ENCODE results near the gene UTP11.
A peak's percentile ranks its signal among the peaks of the same experiment; 100 is the strongest.

The UTP11 gene

GRCh38 chr1:38014724-38015424 is 2.3 kb downstream of the UTP11 start:
- Mint-ChIP-seq H3K27me3 (no peaks in the 10 kb centered on the region), H3K9me3 (ENCODE audit: low read depth) (no peaks in the 10 kb centered on the region), H3K36me3 (peaks cover 3% of the 10 kb centered on the region), H3K4me1 (ENCODE audit: low read depth) (peaks cover 49% of the 10 kb centered on the region), H3K4me3 (peak overlapping the region; percentile 97), H3K27ac (peak overlapping the region; percentile 16)

DNA sequence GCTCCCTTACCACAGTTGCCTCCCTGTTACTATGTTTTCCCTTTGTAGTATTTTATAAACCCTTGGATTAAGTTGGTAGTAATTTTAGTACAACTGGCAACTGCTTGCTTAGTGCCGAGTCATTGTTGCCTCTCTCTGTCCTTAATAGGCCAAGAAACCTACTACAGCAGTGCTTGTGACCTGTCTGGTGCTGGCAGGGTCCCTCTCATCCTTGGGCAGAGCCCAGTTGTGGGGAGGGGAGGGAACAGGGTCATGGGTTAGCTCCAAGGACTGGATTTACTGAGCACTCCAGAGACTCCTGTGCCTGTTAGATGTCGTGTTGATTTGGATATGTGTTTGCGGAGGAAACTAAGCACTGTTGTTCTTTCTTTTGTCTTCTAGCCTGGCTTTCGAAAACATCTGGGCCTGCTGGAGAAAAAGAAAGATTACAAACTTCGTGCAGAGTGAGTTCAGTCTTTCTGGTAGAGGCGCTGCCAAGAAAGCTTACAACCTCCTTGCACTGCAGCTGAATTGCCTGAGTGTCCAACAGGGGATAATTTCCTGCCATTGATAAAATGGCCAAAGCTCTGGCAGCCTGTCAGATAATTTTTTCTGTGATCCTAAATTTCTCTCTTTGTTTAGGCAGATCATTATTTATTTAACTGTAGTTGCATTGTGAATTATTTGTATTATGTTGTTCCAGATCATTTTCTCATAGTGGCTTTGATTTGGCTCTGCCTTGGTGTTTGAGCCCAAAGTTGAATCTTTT is 3.6 kb downstream of the UTP11 start:
- H3K27ac Mint-ChIP-seq: peak overlapping the region; percentile 86
- no peak overlapping the region for H3K4me3 Mint-ChIP-seq
- H3K27me3 Mint-ChIP-seq: no peaks in the 10 kb centered on the region
- no peaks in the 10 kb centered on the region for H3K9me3 Mint-ChIP-seq (ENCODE audit: low read depth)
- peaks cover 42% of the 10 kb centered on the region for H3K4me1 Mint-ChIP-seq (ENCODE audit: low read depth)
- H3K36me3 Mint-ChIP-seq: peaks cover 3% of the 10 kb centered on the region

DNA sequence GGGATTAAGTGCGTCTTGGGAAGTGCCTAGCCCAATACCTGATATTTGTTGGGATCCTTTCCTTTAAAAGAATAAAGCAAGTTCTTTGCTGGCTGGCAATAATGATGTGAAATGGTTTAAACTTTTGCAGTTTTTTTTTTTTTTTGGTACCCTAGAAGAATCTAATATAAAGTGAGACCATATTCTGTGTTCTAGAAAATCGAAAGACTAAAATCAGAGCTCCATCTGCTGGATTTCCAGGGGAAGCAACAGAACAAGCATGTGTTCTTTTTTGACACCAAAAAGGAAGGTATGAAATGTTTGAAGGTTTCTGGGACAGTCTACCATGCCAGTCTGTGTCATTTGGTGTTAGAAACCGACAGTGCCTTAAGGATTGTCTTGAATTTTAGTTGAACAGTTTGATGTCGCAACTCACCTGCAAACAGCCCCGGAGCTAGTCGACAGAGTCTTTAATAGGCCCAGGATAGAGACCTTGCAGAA is 6.4 kb downstream of the UTP11 start:
- Mint-ChIP-seq H3K4me1 (ENCODE audit: low read depth) (peaks cover 24% of the 10 kb centered on the region), H3K36me3 (peaks cover 2% of the 10 kb centered on the region), H3K27me3 (no peaks in the 10 kb centered on the region), H3K27ac (no peak overlapping the region), H3K9me3 (ENCODE audit: low read depth) (no peaks in the 10 kb centered on the region), H3K4me3 (no peak overlapping the region)

DNA sequence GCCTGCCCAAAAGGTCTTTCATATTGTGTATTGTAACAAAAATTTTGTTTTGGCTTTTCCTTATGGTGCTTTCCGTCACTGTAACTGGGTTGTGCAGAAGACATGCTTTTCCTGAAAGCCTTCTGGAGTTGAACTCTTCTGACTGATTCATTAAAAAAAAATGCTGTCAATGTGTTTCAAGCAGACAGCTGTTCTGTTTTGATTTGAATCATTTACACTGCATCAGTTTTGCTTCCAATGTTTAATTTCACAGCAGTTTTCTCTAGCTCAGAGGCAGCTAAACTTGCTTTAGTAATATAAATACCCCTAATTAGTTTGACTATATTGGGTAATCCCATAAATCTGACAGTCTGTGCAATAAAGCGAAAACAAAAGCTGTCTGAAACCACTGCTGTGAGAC is 7.9 kb downstream of the UTP11 start:
- Mint-ChIP-seq H3K27me3 (no peaks in the 10 kb centered on the region), H3K36me3 (peaks cover 2% of the 10 kb centered on the region)

GRCh38 chr1:38021969-38022368 is 9.4 kb downstream of the UTP11 start:
- H3K36me3 Mint-ChIP-seq: peaks cover 2% of the 10 kb centered on the region
- no peaks in the 10 kb centered on the region for H3K9me3 Mint-ChIP-seq (ENCODE audit: low read depth)
- H3K27ac Mint-ChIP-seq: no peak overlapping the region
- H3K27me3 Mint-ChIP-seq: no peaks in the 10 kb centered on the region
- H3K4me1 Mint-ChIP-seq (ENCODE audit: low read depth): peaks cover 10% of the 10 kb centered on the region
- H3K4me3 Mint-ChIP-seq: no peak overlapping the region

More for the DNA sequence above, 7.9 kb downstream of the UTP11 start:
- Mint-ChIP-seq H3K9me3 (ENCODE audit: low read depth) (no peaks in the 10 kb centered on the region), H3K4me3 (no peak overlapping the region), H3K4me1 (ENCODE audit: low read depth) (peaks cover 13% of the 10 kb centered on the region), H3K27ac (no peak overlapping the region)

DNA sequence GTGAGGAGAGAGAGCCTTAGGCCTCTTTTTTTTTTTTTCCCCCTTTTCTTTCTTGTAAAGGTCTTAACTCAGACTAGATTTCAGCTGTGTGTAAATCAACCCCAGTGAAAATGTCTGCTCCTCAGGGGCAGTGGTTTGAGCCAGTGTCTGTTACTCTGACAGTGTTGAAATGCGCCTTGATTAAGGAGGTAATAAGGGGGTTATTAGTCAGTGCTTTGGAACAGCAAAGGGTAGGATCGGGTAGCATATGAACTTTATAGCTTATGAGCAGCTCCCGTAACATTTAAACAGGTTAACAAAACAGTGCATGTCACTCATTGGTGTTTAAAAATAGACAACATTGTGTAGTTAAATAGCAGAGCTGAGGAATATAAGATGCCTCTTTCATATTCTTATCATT is 10.3 kb downstream of the UTP11 start:
- Mint-ChIP-seq H3K27me3 (no peaks in the 10 kb centered on the region), H3K36me3 (peaks cover 2% of the 10 kb centered on the region), H3K27ac (no peak overlapping the region), H3K9me3 (ENCODE audit: low read depth) (no peaks in the 10 kb centered on the region), H3K4me1 (ENCODE audit: low read depth) (peaks cover 19% of the 10 kb centered on the region), H3K4me3 (no peak overlapping the region)

- Mint-ChIP-seq H3K4me1 (ENCODE audit: low read depth) (peaks cover 35% of the 10 kb centered on the region), H3K4me3 (no peak overlapping the region), H3K27ac (no peak overlapping the region), H3K27me3 (no peaks in the 10 kb centered on the region), H3K9me3 (ENCODE audit: low read depth) (no peaks in the 10 kb centered on the region), H3K36me3 (peaks cover 2% of the 10 kb centered on the region)
These were observed 12.7 kb downstream of the UTP11 start for GRCh38 chr1:38025233-38025632.

- Mint-ChIP-seq H3K36me3 (peaks cover 2% of the 10 kb centered on the region), H3K9me3 (ENCODE audit: low read depth) (no peaks in the 10 kb centered on the region), H3K27ac (no peak overlapping the region), H3K27me3 (no peaks in the 10 kb centered on the region), H3K4me1 (ENCODE audit: low read depth) (peaks cover 40% of the 10 kb centered on the region), H3K4me3 (no peak overlapping the region)
These were observed 13.1 kb downstream of the UTP11 start for GRCh38 chr1:38025664-38026063.

GRCh38 chr1:38026592-38027200 is 14.2 kb downstream of the UTP11 start:
- no peaks in the 10 kb centered on the region for H3K27me3 Mint-ChIP-seq
- peaks cover 2% of the 10 kb centered on the region for H3K36me3 Mint-ChIP-seq
- H3K27ac Mint-ChIP-seq: no peak overlapping the region
- no peaks in the 10 kb centered on the region for H3K9me3 Mint-ChIP-seq (ENCODE audit: low read depth)
- H3K4me3 Mint-ChIP-seq: no peak overlapping the region
- peaks cover 48% of the 10 kb centered on the region for H3K4me1 Mint-ChIP-seq (ENCODE audit: low read depth)

DNA sequence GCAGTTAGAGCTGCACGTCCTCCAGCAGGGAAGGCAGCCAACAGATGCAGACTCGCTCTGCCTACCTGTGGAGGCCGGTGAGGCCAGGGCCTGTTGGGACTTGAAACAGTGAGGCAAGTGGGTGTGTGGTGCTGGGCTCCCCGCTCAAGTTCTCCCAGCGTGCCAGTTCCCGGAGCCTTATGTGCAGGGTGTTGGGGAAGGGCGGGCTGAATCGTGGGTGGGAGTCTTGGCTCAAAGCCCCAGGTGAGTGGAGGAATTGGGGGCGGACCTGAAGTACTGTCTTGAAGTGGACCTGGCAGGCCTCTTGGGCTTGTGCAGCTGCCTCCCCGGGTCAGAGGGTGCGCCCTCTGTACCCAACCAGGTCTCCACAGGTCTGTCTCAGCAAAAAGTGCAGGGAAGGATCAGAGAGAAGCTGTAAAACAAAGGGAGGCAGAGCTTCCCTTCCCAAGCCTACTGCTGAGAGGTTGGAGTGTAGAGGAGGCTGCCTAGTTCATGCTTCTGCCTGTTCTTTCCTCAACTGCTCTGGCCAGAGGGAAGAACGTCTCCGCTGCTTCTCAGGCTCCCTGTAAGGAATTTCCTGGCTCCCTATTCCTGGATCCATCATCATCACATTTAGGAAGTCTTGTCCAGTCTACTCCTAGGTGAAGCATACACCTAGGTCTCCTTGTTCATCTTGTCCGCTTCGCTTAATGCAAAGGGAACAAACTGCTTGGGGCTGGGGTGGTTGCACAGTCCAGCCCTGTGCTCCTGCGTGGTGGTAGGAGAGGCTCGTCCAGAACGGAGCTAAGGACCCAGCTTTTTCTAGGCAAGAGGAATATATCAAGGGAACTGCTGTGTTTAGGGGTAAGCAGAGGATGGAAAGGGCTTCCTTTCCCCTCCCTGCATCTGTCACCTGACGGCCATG is 14.9 kb downstream of the UTP11 start:
- Mint-ChIP-seq H3K4me1 (ENCODE audit: low read depth) (peaks cover 50% of the 10 kb centered on the region), H3K27ac (peak overlapping the region; percentile 95), H3K4me3 (peak overlapping the region; percentile 38)

DNA sequence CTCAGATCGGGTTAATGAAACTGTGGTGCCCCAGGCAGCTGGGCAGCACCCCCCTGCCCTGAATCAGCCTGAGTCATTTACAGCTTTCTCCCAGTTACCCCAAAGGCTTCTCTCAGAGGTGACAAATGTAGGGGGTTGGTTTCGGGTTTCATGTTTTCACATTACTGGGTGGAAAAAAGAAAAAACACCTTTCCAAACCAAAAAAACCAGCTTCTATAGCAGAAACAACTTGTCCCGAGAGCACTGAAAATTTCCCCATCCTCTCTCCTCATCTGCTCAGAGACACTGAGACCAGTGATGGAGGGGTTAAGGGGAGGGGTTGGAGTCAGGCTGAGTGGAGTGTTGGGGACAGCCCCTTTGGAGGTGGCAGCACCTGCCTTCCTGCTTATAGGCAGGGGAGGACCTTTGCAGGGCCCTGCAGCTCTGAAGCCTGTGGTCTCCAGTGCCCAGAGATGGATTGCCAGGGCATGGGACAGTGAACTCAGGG is 15.6 kb downstream of the UTP11 start:
- Mint-ChIP-seq H3K36me3 (no peaks in the 10 kb centered on the region), H3K27ac (peak overlapping the region; percentile 95), H3K4me1 (ENCODE audit: low read depth) (peaks cover 50% of the 10 kb centered on the region), H3K27me3 (no peaks in the 10 kb centered on the region), H3K4me3 (peak overlapping the region; percentile 72), H3K9me3 (ENCODE audit: low read depth) (no peaks in the 10 kb centered on the region)

More for the DNA sequence above, 14.9 kb downstream of the UTP11 start:
- no peaks in the 10 kb centered on the region for H3K27me3 Mint-ChIP-seq
- no peaks in the 10 kb centered on the region for H3K36me3 Mint-ChIP-seq
- no peaks in the 10 kb centered on the region for H3K9me3 Mint-ChIP-seq (ENCODE audit: low read depth)

DNA sequence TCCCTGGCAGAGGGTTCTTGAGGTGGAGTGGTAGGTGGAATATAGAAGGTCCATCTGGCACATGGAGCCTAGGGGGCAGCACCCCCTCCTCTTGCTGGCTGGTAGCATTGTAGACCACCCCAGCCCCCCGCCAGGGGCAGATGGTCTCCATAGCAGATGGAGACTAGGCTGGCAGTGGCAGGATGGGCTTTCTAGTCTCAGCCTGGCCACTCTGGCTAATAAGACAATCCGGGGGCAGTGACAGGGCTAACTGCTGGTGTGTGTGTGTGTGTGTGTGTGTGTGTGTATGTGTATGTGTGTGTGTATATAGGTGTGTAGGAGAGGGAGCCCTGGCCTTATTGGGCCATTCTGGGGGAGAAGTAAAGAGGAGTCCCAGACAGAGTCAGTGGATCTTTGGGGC is 16.1 kb downstream of the UTP11 start:
- H3K4me1 Mint-ChIP-seq (ENCODE audit: low read depth): peaks cover 50% of the 10 kb centered on the region
- no peaks in the 10 kb centered on the region for H3K36me3 Mint-ChIP-seq
- no peaks in the 10 kb centered on the region for H3K27me3 Mint-ChIP-seq
- peak overlapping the region; percentile 95 for H3K27ac Mint-ChIP-seq
- peak overlapping the region; percentile 72 for H3K4me3 Mint-ChIP-seq
- H3K9me3 Mint-ChIP-seq (ENCODE audit: low read depth): no peaks in the 10 kb centered on the region

GRCh38 chr1:38029081-38029681 is 16.6 kb downstream of the UTP11 start:
- H3K4me3 Mint-ChIP-seq: peak overlapping the region; percentile 72
- H3K27ac Mint-ChIP-seq: peak overlapping the region; percentile 95
- no peaks in the 10 kb centered on the region for H3K27me3 Mint-ChIP-seq
- H3K36me3 Mint-ChIP-seq: peaks cover 2% of the 10 kb centered on the region
- H3K9me3 Mint-ChIP-seq (ENCODE audit: low read depth): no peaks in the 10 kb centered on the region
- H3K4me1 Mint-ChIP-seq (ENCODE audit: low read depth): peaks cover 50% of the 10 kb centered on the region

All from activated naive CD8-positive, alpha-beta T cell (primary cell).